Lower lobe of right lung (tissue), 2 donors: Measurements from ENCODE around the gene FNIP1. TPM values are rescaled to one million over a fixed set of nuclear protein-coding genes. Genes with fewer than 3 reads are reported as not detected.

ENCODE experiments used
- ATAC-seq, 2 donors: fragments of 200-7000 bp; cut with Tn5 transposase; one replicate each; pipeline ENCODE4 v1.9.1; 2020 to 2022; ENCODE audit warnings: mild to moderate bottlenecking in 2 of 2, moderate library complexity in 2 of 2
- DNase-seq: peaks from one replicate; pipeline ENCODE4 v3.0.0-alpha.2; 2020
- H3K27ac ChIP-seq: fragments of 200-600 bp; one replicate; pipeline ENCODE4 v1.8.0; 2022
- H3K27me3 ChIP-seq: fragments of 200-600 bp; one replicate; pipeline ENCODE4 v1.8.0; 2022; ENCODE audit warnings: low read depth
- H3K36me3 ChIP-seq: fragments of 200-600 bp; one replicate; pipeline ENCODE4 v1.8.0; 2022; ENCODE audit warnings: mild to moderate bottlenecking
- H3K4me1 ChIP-seq: fragments of 200-600 bp; one replicate; pipeline ENCODE4 v1.8.0; 2022
- H3K4me3 ChIP-seq: fragments of 200-600 bp; one replicate; pipeline ENCODE4 v1.8.0; 2022; ENCODE audit warnings: mild to moderate bottlenecking
- H3K9me3 ChIP-seq: fragments of 200-600 bp; one replicate; pipeline ENCODE4 v1.8.0; 2022
- CTCF ChIP-seq: fragments of 200-600 bp; IDR thresholded peaks from one replicate; pipeline ENCODE4 v1.8.0; 2022; ENCODE audit warnings: antibody characterized with exemption, mild to moderate bottlenecking
- intact Hi-C: fragments of 100-400 bp; cut with DNase I; formaldehyde crosslinking; loops from one replicate; pipeline ENCODE4 v1.11.0; 2022
- total RNA-seq: library from RNA; stranded (reverse); fragmentation: NEBNext Ultra II Directional; extraction: Animal tissue kit (Norgen Biotek cat#: 25700); gene quantifications from one replicate; pipeline ENCODE4 v1.2.1, GENCODE V29; 2021
- donor health status: DM: no; HTN: yes; CAD: no; lungs with severe emphysema.

The FNIP1 gene
- total RNA-seq, 1 donor from 2014 or later, result 40.3 TPM

- Histone ChIP-seq H3K4me1 (no peaks in the 10 kb centered on the region), H3K36me3 (peaks cover 74% of the 10 kb centered on the region), H3K27ac (no peak overlapping the region), H3K4me3 (no peak overlapping the region), H3K9me3 (no peaks in the 10 kb centered on the region), H3K27me3 (no peaks in the 10 kb centered on the region)
- no peak for DNase-seq
- intact Hi-C loops, result no loop called here
- TF ChIP-seq CTCF, result no peak
- ATAC-seq, result no peak
Observed at GRCh38 chr5:131647048-131647769, 149.6 kb downstream of the FNIP1 start.

- no peaks in the 10 kb centered on the region for H3K4me1 ChIP-seq
- H3K27ac ChIP-seq, result no peak overlapping the region
- no peak overlapping the region for H3K4me3 ChIP-seq
- intact Hi-C loops, result no loop called here
- no peak for TF ChIP-seq CTCF
- ATAC-seq (no peak), DNase-seq (no peak)
- no peaks in the 10 kb centered on the region for H3K27me3 ChIP-seq
- H3K36me3 ChIP-seq, result peaks cover 52% of the 10 kb centered on the region
- no peaks in the 10 kb centered on the region for H3K9me3 ChIP-seq
Observed at GRCh38 chr5:131644822-131645221, 152.0 kb downstream of the FNIP1 start.

- H3K4me3 ChIP-seq, result no peak overlapping the region
Observed at GRCh38 chr5:131644370-131644769, 152.4 kb downstream of the FNIP1 start.

GRCh38 chr5:131641494-131641893 is 155.3 kb downstream of the FNIP1 start:
- intact Hi-C loops, result no loop called here
- H3K27me3 ChIP-seq, result no peaks in the 10 kb centered on the region
- ATAC-seq (no peak), DNase-seq (no peak)
- peaks cover 26% of the 10 kb centered on the region for H3K36me3 ChIP-seq
- peaks cover 3% of the 10 kb centered on the region for H3K4me1 ChIP-seq
- no peak overlapping the region for H3K4me3 ChIP-seq
- H3K27ac ChIP-seq, result no peak overlapping the region
- no peaks in the 10 kb centered on the region for H3K9me3 ChIP-seq
- no peak for TF ChIP-seq CTCF

More at GRCh38 chr5:131644370-131644769, 152.4 kb downstream of the FNIP1 start:
- ATAC-seq, result no peak
- no peak for DNase-seq
- H3K27ac ChIP-seq, result no peak overlapping the region
- H3K9me3 ChIP-seq, result no peaks in the 10 kb centered on the region
- peaks cover 47% of the 10 kb centered on the region for H3K36me3 ChIP-seq
- H3K4me1 ChIP-seq, result no peaks in the 10 kb centered on the region
- no peaks in the 10 kb centered on the region for H3K27me3 ChIP-seq
- intact Hi-C loops, result no loop called here
- no peak for TF ChIP-seq CTCF

- no peak for TF ChIP-seq CTCF
- H3K9me3 ChIP-seq, result no peaks in the 10 kb centered on the region
Observed at GRCh38 chr5:131640043-131640856, 156.6 kb downstream of the FNIP1 start.

More at GRCh38 chr5:131640043-131640856, 156.6 kb downstream of the FNIP1 start:
- no peaks in the 10 kb centered on the region for H3K27me3 ChIP-seq
- peaks cover 15% of the 10 kb centered on the region for H3K36me3 ChIP-seq
- peaks cover 8% of the 10 kb centered on the region for H3K4me1 ChIP-seq
- no peak for ATAC-seq
- intact Hi-C loops, result no loop called here
- H3K4me3 ChIP-seq, result no peak overlapping the region
- H3K27ac ChIP-seq, result no peak overlapping the region
- no peak for DNase-seq
